Stimulated activated CD4-positive, alpha-beta T cell treated with anti-CD3 and anti-CD28 coated beads, TNF-alpha, amount 100 ng/mL, for 4 hours (primary cell): ENCODE data around the gene PLCL1.

Experiments
- DNase-seq, 3 experiments: peaks; one replicate each; pipeline ENCODE4 v3.0.0-alpha.2; 2020; ENCODE audit warnings: low read depth in 3 of 3

PLCL1 gene

DNA sequence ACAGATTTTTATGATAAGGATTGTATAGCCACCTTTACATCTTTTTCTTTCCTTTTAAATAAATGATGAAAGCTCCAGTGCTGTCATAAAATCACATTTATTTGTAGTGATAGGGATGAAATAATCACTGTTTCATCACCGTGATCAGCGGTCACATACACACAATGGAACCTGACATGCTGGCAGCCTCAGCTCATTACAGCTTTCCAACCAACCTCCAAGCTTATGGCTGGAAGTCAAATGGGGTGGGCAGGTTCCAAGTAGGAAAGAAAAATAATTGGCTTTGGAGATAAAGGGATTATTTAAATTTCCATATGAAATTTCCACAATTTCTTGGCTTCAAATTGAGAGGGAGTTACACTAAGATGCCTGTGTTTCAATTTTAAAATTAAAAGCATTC lies 251.3 kb downstream of the PLCL1 start:
- DNase-seq: no peak

DNA sequence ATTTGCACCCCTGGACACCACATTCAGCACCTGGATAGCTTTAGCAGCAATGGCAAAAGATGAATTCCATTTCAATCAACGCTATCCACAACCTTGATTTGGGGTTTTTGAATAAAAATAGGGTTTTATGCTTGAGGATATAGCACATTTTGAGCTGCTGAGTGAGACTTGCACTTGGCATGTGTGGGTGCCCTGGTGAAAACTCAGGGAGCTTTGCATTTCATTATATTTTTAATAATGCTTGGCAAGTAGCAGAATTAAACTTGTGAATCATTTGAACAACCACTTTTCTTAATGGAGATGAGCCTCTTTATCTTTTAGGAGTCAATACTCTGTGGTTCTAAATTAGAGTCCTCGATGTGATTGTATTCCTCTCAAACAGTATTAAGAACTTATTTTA lies 252.4 kb downstream of the PLCL1 start:
- no peak for DNase-seq

DNA sequence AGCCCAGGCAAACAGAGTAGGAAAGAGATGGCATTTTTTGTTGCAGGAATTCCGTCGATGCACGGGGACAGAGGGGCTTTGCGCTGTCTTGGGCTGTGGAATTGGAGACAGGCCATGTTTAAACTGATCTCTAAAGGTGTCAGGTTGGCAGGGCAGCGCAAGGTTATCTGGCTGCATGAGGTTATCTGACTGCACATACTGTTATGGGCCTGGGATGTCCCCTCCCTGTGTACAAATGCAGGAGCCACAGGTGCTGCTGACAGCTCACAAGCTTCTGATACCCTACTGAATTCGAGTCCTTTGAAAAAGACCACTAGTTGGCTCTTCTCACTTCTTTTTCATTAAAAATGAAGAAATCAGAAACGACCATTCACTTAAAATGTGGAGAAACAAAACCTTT lies 255.4 kb downstream of the PLCL1 start:
- DNase-seq: no peak

DNA sequence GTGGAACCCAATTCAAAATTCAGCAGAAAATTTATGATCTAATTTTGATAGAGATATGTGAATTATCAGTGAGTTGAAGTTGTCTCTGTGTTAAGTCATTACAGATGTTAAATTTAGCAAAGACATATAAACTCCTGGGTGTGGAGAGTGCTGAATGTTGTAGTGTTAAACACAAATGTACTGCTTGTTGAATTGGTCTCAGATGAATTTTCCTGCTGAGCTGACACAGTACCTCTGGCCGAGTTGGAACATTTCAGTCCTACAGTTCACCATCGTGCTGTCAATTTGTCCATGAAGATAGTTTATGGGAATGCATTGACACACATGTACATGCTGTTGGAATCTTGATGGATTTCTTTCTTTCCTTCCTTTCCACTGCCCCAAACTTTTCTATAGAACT lies 255.9 kb downstream of the PLCL1 start:
- no peak for DNase-seq

DNA sequence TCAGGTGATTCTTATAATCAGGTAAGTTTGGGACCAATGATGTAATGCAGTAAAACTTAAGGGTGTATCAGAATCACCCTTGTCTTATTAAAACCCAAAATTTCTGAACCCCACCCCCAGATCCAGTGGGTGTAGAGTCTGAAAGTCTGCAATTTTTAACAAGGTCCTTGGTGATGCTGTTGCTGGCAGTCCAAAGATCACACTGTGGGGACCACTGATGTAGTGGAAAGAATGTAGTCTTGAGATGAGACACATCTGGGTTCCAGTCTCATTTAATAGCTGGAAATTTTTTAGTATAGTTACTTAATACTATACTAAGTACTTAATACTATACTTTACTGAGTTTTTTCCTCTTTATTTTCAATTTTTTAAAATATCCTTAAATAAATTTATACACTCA lies 258.4 kb downstream of the PLCL1 start:
- no peak for DNase-seq

DNA sequence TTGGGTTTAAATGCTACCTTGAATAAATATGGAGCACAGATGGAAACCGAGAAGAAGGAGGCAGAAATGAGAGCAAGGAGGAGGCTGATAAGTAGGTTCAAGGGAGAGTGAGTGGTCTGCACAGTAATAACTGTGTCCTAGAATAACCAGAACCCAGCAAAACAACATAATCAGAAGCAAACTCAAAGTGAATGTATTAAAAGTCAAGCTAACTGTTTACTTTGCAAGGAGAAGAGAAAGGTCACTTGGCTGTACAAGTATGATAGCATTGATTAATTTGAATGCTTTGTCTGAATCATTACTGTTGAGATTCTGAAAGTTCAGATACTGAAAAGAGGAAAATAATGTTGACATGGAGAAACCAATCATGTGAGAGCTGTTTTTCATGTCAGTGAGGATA lies 258.8 kb downstream of the PLCL1 start:
- DNase-seq: no peak

DNA sequence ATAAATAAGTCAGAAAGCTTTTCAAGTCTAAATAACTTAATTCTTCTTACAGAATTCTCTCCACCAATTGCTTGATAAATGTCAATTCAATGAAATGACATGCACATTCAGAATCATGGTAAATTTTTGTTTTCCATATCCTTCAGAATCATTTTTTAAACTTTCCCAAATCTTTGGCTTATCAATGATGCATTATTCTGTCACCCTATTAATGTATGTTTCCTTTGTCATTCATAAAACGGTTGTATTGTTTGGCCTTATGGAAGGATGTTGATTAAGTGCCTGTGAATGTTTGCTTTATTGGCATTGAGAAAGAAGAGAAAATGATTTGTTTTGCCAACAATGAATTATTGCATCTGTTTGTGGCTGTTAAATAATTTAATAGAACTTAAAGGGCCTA lies 260.9 kb downstream of the PLCL1 start:
- DNase-seq: no peak

DNA sequence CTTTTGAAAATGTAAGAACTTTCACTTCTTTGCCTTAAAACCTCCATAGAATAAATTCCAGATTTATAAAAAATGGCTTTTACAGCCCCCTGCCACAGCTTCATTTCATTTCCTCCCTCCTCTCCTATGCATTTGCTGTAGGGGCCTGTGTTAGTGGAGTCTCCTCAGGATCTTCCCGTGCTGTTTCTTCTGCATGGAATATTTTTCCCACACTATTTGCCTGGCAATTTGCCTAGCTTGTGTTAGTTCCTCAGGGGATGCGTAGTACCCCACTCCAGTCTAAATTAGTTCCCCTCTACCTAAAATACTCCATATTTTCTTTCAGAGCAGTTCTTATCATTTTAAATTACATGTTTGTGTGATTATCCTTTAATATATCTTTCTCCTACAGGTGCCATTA lies 262.2 kb downstream of the PLCL1 start:
- no peak for DNase-seq

DNA sequence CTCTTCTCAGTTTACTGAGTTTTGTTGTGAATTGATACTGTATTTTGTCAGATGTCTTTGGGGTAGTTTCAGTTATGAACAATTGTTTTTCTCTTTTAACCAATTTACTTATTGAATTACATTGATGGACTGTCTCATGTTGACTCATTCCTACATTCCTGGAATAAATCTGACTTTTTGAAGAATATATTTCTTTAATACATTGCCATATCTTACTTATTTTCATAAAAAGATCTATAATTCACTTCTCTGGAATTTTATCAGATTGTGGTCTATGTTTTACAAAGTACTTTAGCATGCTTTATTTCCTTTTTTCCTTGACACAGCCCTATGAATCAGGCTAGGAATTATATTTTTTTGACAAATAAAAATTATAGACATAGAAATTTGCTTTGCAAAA lies 268.3 kb downstream of the PLCL1 start:
- no peak for DNase-seq

DNA sequence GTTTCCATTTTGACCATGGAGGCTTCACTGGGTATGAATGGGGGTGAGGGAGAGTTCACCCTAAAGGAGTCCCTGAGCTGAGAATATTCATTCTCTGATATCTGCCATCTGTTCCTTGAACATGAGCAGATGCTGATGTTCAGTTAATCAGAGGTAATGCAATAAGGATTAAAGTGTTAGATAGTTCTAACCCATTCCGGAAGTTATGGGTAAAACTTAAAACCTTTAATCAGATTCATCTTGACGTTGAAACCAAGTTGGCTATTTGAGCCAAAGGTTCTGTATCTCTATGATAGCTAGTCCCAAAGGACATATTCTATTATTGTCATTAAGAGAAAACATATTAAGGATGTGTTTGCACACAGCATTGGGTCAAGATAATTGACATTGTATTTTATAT lies 268.9 kb downstream of the PLCL1 start:
- no peak for DNase-seq

DNA sequence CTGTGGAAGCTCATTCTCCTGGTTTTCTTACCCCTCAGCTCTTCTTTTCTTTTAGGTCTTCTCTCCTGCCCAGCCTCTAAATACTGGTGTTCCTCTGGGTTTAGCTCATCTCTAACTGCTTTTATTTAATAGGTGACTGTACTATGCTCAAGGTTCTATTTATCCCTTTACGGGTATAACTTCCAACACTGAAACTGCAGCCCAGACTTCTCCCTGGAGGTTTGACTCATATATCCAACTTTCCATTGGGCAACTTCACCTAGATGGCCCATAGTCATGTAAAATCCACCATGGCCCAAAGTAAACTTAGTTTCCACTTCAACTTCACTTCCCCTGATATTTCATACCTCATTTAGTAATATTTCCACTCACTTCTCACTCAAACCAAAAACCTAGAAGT lies 273.1 kb downstream of the PLCL1 start:
- no peak for DNase-seq

DNA sequence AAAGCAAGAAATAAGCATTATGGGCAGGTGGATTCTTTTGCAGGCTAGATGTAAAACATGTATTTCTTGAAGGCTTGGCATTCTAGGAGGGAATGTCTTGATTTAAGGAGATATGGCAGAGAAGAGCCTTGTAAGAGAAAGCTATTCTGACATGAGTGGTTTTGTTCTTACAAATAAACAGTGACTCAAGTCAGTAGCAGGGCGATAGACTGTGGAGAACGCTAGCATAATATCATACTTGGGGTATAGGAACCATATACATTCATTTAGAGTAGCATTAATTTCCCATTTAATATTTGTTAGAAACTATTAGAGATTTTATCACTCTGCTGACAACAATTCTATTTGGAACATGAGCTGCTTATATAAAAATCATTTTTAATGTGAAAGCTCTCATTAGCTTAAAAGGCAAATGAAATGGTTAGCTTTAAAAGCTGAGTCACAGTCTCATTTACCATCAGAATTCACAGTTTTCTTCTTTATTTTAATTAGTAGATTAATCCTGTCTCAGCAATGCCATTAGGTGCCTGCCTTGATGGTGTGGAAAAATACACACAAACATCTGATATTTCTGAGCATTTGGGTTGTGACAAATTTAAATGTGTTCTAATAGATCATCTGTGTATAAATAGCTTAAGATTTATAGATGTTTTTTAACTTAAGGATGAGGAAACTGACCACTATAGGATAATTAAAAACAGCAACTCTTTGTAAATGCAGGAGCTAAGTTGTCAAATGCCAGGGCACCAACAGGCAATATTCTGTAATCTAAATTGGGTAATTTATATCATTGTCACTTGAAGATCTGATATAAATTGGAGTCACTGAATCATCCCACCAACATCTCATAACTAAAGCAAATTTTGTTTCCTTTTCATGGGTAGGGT lies 276.7 kb downstream of the PLCL1 start:
- no peak for DNase-seq

DNA sequence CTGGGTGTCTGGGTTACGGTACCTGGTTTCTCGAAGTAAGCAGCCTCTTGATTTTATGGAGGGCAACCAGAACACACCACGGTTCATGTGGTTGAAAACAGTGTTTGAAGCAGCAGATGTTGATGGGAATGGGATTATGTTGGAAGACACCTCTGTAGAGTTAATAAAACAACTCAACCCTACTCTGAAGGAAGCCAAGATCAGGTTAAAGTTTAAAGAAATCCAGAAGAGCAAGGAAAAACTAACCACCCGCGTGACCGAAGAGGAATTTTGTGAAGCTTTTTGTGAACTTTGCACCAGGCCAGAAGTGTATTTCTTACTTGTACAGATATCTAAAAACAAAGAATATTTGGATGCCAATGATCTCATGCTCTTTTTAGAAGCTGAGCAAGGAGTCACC lies 279.8 kb downstream of the PLCL1 start:
- no peak for DNase-seq

DNA sequence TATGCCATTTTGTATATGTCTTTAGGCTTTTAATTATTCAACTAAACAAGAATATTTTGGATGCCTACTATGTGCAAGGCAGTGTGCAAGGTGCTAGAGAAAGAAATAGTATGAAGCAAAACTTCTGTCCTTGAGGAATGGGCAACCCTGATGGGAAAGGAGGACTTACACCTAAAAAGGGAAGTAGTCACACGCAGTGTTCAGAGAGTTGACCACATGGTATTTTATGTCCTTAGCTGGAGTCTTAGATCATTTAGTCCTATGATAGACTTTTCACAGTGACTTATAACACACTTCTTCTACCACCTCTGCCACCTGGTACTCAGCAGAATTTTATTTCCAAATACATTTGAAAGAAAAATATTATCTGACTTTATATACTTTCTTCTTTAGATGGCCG lies 291.6 kb downstream of the PLCL1 start:
- no peak for DNase-seq

DNA sequence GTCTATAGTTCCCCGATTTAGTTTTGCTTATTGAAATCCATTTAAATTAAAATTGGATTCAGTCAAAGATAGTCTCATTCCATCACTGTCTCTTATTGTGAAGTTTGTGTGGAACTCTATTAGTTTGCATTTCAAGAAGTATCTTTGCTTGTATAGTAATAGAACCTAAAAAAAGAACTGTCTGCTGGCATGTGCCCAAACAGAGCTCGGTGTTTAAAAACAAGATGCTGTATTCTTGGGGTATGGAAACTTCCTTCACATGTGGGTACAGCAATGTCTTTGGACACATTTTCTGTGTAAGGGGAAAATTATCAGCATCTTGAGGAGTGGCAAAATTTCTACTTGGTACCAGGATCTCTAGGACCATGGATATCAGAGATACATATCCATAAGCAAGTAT lies 292.6 kb downstream of the PLCL1 start:
- no peak for DNase-seq

DNA sequence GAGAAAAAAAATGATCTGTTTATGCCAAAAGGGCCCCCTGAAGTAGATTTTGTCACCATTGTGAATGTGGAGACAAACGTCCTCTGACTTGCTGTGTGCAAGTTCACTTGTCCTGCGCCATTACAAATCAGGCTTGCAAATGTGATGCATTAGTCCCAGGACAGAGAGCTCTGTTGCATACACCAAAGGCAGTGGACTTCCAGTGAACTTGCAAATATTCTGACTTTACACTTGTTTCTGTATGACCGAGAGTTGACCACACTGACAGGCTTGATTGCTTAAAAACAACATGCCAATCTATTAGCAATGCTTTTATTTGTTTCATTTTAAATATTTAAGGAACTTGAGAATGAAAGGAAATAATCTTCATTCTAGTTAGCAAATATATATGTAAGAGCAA lies 293.2 kb downstream of the PLCL1 start:
- DNase-seq: no peak

DNA sequence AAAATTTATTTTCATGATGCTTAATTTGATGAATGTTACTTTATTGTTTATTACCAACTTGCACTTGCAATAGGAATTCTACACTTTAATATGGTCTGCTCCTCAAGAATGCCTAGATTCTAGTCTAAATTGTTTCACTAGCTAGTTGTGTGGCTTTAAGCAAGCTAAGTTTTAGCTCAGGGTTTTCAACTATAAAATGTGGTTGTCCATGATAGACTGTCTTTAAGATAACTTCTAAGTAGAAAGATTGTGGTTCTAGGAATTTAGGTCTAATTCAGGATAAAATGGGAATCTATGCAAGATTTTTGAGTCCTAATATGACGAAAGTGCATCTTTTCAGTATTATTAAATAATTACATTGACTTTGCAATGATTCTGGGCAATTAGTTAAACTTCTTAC lies 294.0 kb downstream of the PLCL1 start:
- DNase-seq: no peak

DNA sequence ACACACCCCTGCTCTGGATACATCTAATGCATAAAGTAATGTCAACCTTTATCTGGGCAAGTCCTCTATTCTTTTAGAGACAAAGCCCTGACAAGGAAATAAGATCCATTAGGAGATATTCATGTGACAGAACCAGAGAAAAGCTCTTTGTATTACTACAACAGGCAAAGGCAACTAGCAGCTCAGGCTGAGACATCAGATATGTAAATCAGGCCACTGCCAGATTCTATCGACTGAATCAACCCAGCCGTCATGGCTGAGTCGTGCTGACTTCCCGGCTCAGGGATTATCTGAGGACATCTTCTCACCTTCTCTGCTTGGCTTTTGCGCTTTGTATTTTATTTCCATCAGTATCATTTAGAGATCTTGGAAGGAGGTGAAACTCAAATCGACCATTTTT lies 294.5 kb downstream of the PLCL1 start:
- no peak for DNase-seq

DNA sequence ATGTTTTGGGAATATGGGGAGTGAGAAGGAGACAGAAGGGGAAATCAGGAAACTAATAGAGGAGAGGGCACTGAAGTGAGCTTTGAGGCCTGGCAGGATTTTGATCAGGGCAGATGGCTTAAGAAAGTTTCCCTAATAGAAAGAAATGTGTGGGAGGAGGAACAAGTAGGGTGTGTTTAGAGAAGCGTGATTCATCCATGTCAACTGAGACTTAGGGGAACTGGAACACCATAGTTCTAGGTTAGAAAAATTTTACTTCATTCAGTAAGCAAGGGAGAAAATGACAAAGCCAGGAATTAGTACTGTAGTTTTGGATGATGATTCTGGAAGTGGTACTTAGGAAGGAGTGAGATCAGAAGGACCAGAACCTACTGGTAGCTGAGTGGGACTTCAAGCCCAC lies 296.0 kb downstream of the PLCL1 start:
- no peak for DNase-seq

DNA sequence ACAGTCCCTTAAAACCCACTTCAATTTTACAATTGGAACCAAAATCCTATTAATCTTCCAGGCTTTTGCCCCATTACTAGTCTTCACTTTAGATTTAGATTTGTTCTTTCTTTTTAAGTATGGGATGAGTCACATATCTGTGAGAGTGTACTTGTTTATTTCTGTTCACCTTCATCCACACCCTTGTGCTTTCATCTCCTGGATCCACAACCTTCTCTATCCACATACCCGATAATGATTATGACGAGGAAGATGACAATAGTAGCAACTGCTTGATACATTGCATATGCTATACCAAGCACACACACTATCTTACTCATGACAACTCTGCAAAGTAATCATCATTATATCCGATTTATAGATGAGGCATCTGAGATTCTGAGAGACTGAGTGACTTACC lies 297.3 kb downstream of the PLCL1 start:
- DNase-seq: no peak

DNA sequence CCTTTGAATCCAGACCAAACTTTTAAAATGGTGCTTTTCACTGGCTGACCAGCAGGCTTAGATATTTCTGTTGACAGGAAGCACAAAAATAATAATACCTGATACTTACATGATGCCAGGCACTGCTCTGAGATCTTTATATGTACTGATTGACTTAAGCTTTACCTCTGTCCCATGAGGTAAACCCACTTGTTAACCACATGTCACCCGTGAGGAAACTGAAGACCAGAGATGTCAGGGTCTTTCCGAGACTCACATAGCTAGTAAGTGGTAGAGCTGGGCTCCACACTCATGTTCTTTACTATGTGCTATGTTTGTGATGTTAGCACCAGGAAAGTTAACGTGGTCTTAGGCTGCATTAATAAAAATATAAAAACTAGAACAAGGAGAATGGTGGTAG lies 297.7 kb downstream of the PLCL1 start:
- no peak for DNase-seq

DNA sequence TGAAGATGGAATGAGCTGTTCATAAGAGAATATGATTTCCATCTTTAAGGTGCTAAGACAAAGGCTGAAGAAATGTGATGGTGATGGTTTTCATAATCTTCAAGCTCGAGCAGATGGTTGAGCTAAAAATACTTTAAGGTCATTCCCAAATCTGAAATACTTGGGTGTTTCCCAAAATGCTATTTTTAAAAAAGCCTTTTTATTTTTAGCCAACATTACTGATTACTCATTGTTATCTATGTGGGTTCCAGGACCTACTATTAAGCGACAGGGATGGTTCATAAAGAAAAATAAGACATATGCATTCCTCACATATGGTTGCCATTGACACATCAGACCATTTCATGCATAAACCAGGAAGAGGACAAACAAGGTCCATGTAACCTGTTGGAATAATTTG lies 298.5 kb downstream of the PLCL1 start:
- no peak for DNase-seq

DNA sequence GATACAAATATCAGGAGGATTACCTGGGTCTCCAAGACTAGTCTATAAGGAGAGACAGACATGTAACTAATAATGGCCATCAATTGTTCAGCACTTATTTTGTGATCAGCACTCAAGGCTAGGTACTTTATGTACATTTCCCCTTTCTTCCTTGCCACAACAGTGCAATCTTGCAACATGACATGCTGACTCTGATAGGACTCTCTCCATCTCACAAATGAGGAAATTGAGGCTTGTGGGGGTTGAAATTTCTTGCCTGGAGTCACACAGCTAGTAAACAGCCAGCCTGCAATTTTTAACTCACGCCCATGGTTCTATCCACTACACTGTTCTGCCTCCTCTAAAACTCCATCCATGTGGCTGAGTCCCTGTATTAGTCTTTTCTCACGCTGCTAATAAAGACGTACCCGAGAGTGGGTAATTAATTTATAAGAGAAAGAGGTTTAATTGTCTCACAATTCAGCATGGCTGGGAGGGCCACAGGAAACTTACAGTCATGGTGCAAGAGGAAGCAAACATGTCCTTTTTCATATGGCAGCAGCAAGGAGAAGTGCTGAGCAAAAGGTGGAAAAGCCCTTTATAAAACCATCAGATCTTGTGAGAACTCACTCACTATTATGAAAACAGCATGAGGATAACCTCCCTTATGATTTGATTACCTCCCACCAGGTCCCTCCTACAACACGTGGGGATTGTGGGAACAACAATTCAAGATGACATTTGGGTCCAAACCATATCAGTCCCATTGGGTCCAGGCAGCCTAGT lies 302.4 kb downstream of the PLCL1 start:
- DNase-seq: no peak
